GM19467 (cell line): ENCODE data around the gene SSH2.
A peak's percentile ranks its signal among the peaks of the same experiment; 100 is the strongest.
"Not testable (repeated sequence)": the region's sequence is repeated elsewhere in the genome, so short reads cannot be mapped to it uniquely, and the experiment has no call there.

Experiments used
- ATAC-seq: cut with Tn5 transposase; IDR thresholded peaks from one replicate; pipeline ENCODE4 v1.9.1; 2021; ENCODE audit warnings: mild to moderate bottlenecking, moderate library complexity; ENCODE audit not compliant: unreplicated experiment

Gene SSH2

GRCh38 chr17:29779812-29780190, 150.2 kb downstream of the SSH2 start:
- ATAC-seq, result not testable (repeated sequence)

- no peak for ATAC-seq
Measured at GRCh38 chr17:29778956-29779811, 150.8 kb downstream of the SSH2 start.

GRCh38 chr17:29777663-29778062, 152.4 kb downstream of the SSH2 start:
- no peak for ATAC-seq

GRCh38 chr17:29776026-29776425, 154.0 kb downstream of the SSH2 start:
- ATAC-seq, result no peak

GRCh38 chr17:29772981-29773380, 157.0 kb downstream of the SSH2 start:
- no peak for ATAC-seq

- no peak for ATAC-seq
Measured at GRCh38 chr17:29771546-29771945, 158.5 kb downstream of the SSH2 start.

GRCh38 chr17:29769225-29769624, 160.8 kb downstream of the SSH2 start:
- ATAC-seq, result no peak

GRCh38 chr17:29766796-29767327, 163.2 kb downstream of the SSH2 start:
- ATAC-seq, result no peak

GRCh38 chr17:29764748-29765147, 165.3 kb downstream of the SSH2 start:
- ATAC-seq, result no peak

GRCh38 chr17:29764217-29764616, 165.8 kb downstream of the SSH2 start:
- no peak for ATAC-seq

- no peak for ATAC-seq
Measured at GRCh38 chr17:29763273-29763672, 166.8 kb downstream of the SSH2 start.

- peak; percentile 77 for ATAC-seq
Measured at GRCh38 chr17:29761040-29761761, 168.8 kb downstream of the SSH2 start.

GRCh38 chr17:29760279-29761039, 169.6 kb downstream of the SSH2 start:
- ATAC-seq, result peak; percentile 38

GRCh38 chr17:29758255-29758654, 171.8 kb downstream of the SSH2 start:
- no peak for ATAC-seq

GRCh38 chr17:29757788-29758187, 172.2 kb downstream of the SSH2 start:
- ATAC-seq, result no peak

- no peak for ATAC-seq
Measured at GRCh38 chr17:29753845-29754439, 176.1 kb downstream of the SSH2 start.

- no peak for ATAC-seq
Measured at GRCh38 chr17:29749045-29749825, 180.8 kb downstream of the SSH2 start.

- no peak for ATAC-seq
Measured at GRCh38 chr17:29748400-29748799, 181.6 kb downstream of the SSH2 start.

GRCh38 chr17:29747660-29748059, 182.4 kb downstream of the SSH2 start:
- no peak for ATAC-seq

GRCh38 chr17:29746669-29747068, 183.4 kb downstream of the SSH2 start:
- ATAC-seq, result no peak
